Right renal pelvis (tissue), 4 donors: ENCODE results near the gene MAPKAPK3. TPM values are rescaled to one million over a fixed set of nuclear protein-coding genes. Genes with fewer than 3 reads are reported as not detected.

Experiments
- DNase-seq, 4 donors: peaks; one replicate each; pipeline ENCODE4 v3.0.0-alpha.2; 2013; ENCODE audit warnings: low read depth in 4 of 4, low spot score in 3 of 4, missing footprints in 1 of 4
- polyA plus RNA-seq, 4 donors: library from polyadenylated mRNA; unstranded; fragments of 120-200 nt; gene quantifications; one replicate each; pipeline ENCODE4 v1.2.1, GENCODE V29; 2013; ENCODE audit not compliant: insufficient read length in 4 of 4

Gene MAPKAPK3
- polyA plus RNA-seq, 4 donors: 56.8 to 67.9 (median 60.7) TPM

- no peak for DNase-seq
Observed at GRCh38 chr3:50625231-50626182, 8.6 kb downstream of the MAPKAPK3 start.

GRCh38 chr3:50626401-50626800, 9.4 kb downstream of the MAPKAPK3 start:
- DNase-seq: no peak

- no peak for DNase-seq
Observed at GRCh38 chr3:50627407-50628051, 10.6 kb downstream of the MAPKAPK3 start.

GRCh38 chr3:50628601-50629000, 11.7 kb downstream of the MAPKAPK3 start:
- no peak for DNase-seq

- no peak for DNase-seq
Observed at GRCh38 chr3:50630394-50630793, 13.4 kb downstream of the MAPKAPK3 start.

GRCh38 chr3:50630877-50631276, 13.9 kb downstream of the MAPKAPK3 start:
- no peak for DNase-seq

GRCh38 chr3:50632450-50632849, 15.5 kb downstream of the MAPKAPK3 start:
- DNase-seq: no peak

- DNase-seq: no peak
Observed at GRCh38 chr3:50633230-50633790, 16.4 kb downstream of the MAPKAPK3 start.

GRCh38 chr3:50635066-50635465, 18.1 kb downstream of the MAPKAPK3 start:
- no peak for DNase-seq

- no peak for DNase-seq
Observed at GRCh38 chr3:50637011-50637410, 20.1 kb downstream of the MAPKAPK3 start.

- no peak for DNase-seq
Observed at GRCh38 chr3:50637945-50638344, 21.0 kb downstream of the MAPKAPK3 start.

GRCh38 chr3:50639055-50639494, 22.1 kb downstream of the MAPKAPK3 start:
- DNase-seq: no peak

GRCh38 chr3:50642382-50642781, 25.4 kb downstream of the MAPKAPK3 start:
- no peak for DNase-seq

- no peak for DNase-seq
Observed at GRCh38 chr3:50644561-50644960, 27.6 kb downstream of the MAPKAPK3 start.

- no peak for DNase-seq
Observed at GRCh38 chr3:50645378-50645777, 28.4 kb downstream of the MAPKAPK3 start.

GRCh38 chr3:50648313-50648712, 31.4 kb downstream of the MAPKAPK3 start:
- no peak for DNase-seq

GRCh38 chr3:50648944-50649343, 32.0 kb downstream of the MAPKAPK3 start:
- DNase-seq: no peak

- no peak for DNase-seq
Observed at GRCh38 chr3:50649451-50649931, 32.5 kb downstream of the MAPKAPK3 start.

GRCh38 chr3:50650018-50650417, 33.1 kb downstream of the MAPKAPK3 start:
- DNase-seq: no peak

- DNase-seq: no peak
Observed at GRCh38 chr3:50651445-50651844, 34.5 kb downstream of the MAPKAPK3 start.

GRCh38 chr3:50651920-50652529, 35.1 kb downstream of the MAPKAPK3 start:
- no peak for DNase-seq
